Fibroblast of mammary gland (primary cell): ENCODE results near the gene PAIP2.
"Not testable (repeated sequence)": the region's sequence is repeated elsewhere in the genome, so short reads cannot be mapped to it uniquely, and the experiment has no call there.

ENCODE experiments used
- DNase-seq: peaks from one replicate; pipeline ENCODE4 v3.0.0-alpha.2; 2010; ENCODE audit warnings: low read depth
- H3K4me3 ChIP-seq: 2 replicates; pipeline ENCODE4 v1.5.1; 2011; ENCODE audit warnings: low read depth, mild to moderate bottlenecking, low read length, moderate library complexity; ENCODE audit not compliant: control insufficient read depth
- CTCF ChIP-seq: conservative IDR thresholded peaks from 2 replicates; pipeline ENCODE4 v1.5.1; 2011; ENCODE audit warnings: low read depth, low read length, inconsistent platforms; ENCODE audit not compliant: control insufficient read depth, insufficient read depth

The PAIP2 gene

GRCh38 chr5:139404484-139404840 lies 62.8 kb downstream of the PAIP2 start:
- no peak for TF ChIP-seq CTCF
- peak overlapping the region; percentile 63 for H3K4me3 ChIP-seq
- no peak for DNase-seq

GRCh38 chr5:139406963-139407362 lies 65.3 kb downstream of the PAIP2 start:
- no peak for TF ChIP-seq CTCF
- DNase-seq: no peak
- H3K4me3 ChIP-seq: no peak overlapping the region

- no peak for TF ChIP-seq CTCF
- no peak overlapping the region for H3K4me3 ChIP-seq
- DNase-seq: no peak
Measured at GRCh38 chr5:139407517-139407916, 65.9 kb downstream of the PAIP2 start.

- TF ChIP-seq CTCF: no peak
- H3K4me3 ChIP-seq: no peak overlapping the region
- DNase-seq: no peak
Measured at GRCh38 chr5:139408191-139408590, 66.5 kb downstream of the PAIP2 start.

- not testable (repeated sequence) for H3K4me3 ChIP-seq, DNase-seq
Measured at GRCh38 chr5:139409116-139409515, 67.5 kb downstream of the PAIP2 start.

GRCh38 chr5:139410121-139410992 lies 68.7 kb downstream of the PAIP2 start:
- no peak for DNase-seq
- H3K4me3 ChIP-seq: no peak overlapping the region
- no peak for TF ChIP-seq CTCF

- peak; percentile 76 for DNase-seq
- TF ChIP-seq CTCF: no peak
- no peak overlapping the region for H3K4me3 ChIP-seq
Measured at GRCh38 chr5:139410993-139411828, 69.6 kb downstream of the PAIP2 start.
